ENCODE data around the gene ASIC4.

- no peak for TF ChIP-seq JUN (IDR thresholded peaks at IDR 0.05; ENCODE audit: low read depth, low read length)
- no peak for TF ChIP-seq KDM1A (IDR thresholded peaks at IDR 0.05; ENCODE audit: borderline replicate concordance, low read length)
- TF ChIP-seq MAX (IDR thresholded peaks at IDR 0.05): no peak
- TF ChIP-seq CTCF (IDR thresholded peaks at IDR 0.05; ENCODE audit: control extremely low read depth in 1 of 3, insufficient read depth in 1 of 3, low read depth in 1 of 3, low read length in 3 of 3): no peak
- TF ChIP-seq CEBPB (IDR thresholded peaks at IDR 0.05; ENCODE audit: low read depth, low read length): no peak
- TF ChIP-seq ZNF274 (IDR thresholded peaks at IDR 0.05; ENCODE audit: borderline replicate concordance, extremely low read depth, low read length): no peak
- no peak for TF ChIP-seq POLR2A (IDR thresholded peaks at IDR 0.05; ENCODE audit: control extremely low read depth in 1 of 2, low read depth in 2 of 2, low read length in 2 of 2)
- no peak for TF ChIP-seq CTBP2 (IDR thresholded peaks at IDR 0.05; ENCODE audit: borderline replicate concordance, insufficient read depth, insufficient read length, low read length)
- TF ChIP-seq ATF3 (IDR thresholded peaks at IDR 0.05; ENCODE audit: insufficient read depth, low read depth, low read length): no peak
- TF ChIP-seq FOSL1 (IDR thresholded peaks at IDR 0.05; ENCODE audit: insufficient read depth, low read depth, low read length): no peak
- no peak for TF ChIP-seq EZH2 (IDR thresholded peaks at IDR 0.05; ENCODE audit: low read depth, low read length, severe bottlenecking)
- TF ChIP-seq EP300 (IDR thresholded peaks at IDR 0.05; ENCODE audit: borderline replicate concordance in 1 of 2, low read depth in 2 of 2, low read length in 2 of 2): no peak
- no peak for TF ChIP-seq RAD21 (IDR thresholded peaks at IDR 0.05 in 1 of 2, conservative IDR thresholded peaks at IDR 0.05 in 1 of 2; ENCODE audit: low read depth in 2 of 2, low read length in 2 of 2)
- TF ChIP-seq SP1 (IDR thresholded peaks at IDR 0.05; ENCODE audit: low read depth, low read length): no peak
Observed at GRCh38 chr2:219544567-219544966, 30.3 kb downstream of the ASIC4 start.
